GM23338 (cell line): Measurements from ENCODE around the gene PGAP6. TPM values are rescaled to one million over a fixed set of nuclear protein-coding genes. Genes with fewer than 3 reads are reported as not detected.
"Not testable (repeated sequence)": the region's sequence is repeated elsewhere in the genome, so short reads cannot be mapped to it uniquely, and the experiment has no call there.

Experiments used
- ATAC-seq: fragments of 200-7000 bp; cut with Tn5 transposase; 3 replicates; pipeline ENCODE4 v1.9.1; 2020
- DNase-seq: peaks from one replicate; pipeline ENCODE4 v3.0.0-alpha.2; 2015; ENCODE audit warnings: low spot score
- H2AFZ ChIP-seq: fragments of 200-600 bp; sonication (generic); 2 replicates; pipeline ENCODE4 v1.8.0; 2016; ENCODE audit warnings: antibody characterized with exemption, mild to moderate bottlenecking, moderate library complexity
- H3F3A ChIP-seq: fragments of 200-600 bp; sonication (generic); replicated peaks from 2 replicates; pipeline ENCODE4 v1.8.0; 2017; ENCODE audit warnings: antibody characterized with exemption, mixed run types, low read depth
- H3K27ac ChIP-seq: fragments of 200-600 bp; sonication (generic); 2 replicates; pipeline ENCODE4 v1.6.1; 2016; ENCODE audit warnings: low read depth
- H3K27me3 ChIP-seq: fragments of 200-600 bp; sonication (generic); 2 replicates; pipeline ENCODE4 v1.8.0; 2016; ENCODE audit warnings: mild to moderate bottlenecking, mixed run types, moderate library complexity; ENCODE audit not compliant: insufficient read depth
- H3K36me3 ChIP-seq: fragments of 200-600 bp; sonication (generic); 2 replicates; pipeline ENCODE4 v1.8.0; 2016; ENCODE audit warnings: mild to moderate bottlenecking; ENCODE audit not compliant: insufficient read depth
- H3K4me1 ChIP-seq: fragments of 200-600 bp; sonication (generic); 2 replicates; pipeline ENCODE4 v1.8.0; 2016; ENCODE audit warnings: mild to moderate bottlenecking, moderate library complexity; ENCODE audit not compliant: insufficient read depth
- H3K4me2 ChIP-seq: fragments of 200-600 bp; sonication (generic); 2 replicates; pipeline ENCODE4 v1.7.1; 2017; ENCODE audit warnings: mixed run types
- H3K4me3 ChIP-seq: fragments of 200-600 bp; sonication (generic); 2 replicates; pipeline ENCODE4 v1.6.1; 2016; ENCODE audit warnings: mixed run types
- H3K79me2 ChIP-seq: fragments of 200-600 bp; sonication (generic); replicated peaks from 2 replicates; pipeline ENCODE4 v1.8.0; 2017; ENCODE audit warnings: mild to moderate bottlenecking; ENCODE audit not compliant: insufficient read depth
- H3K9me2 ChIP-seq: fragments of 200-600 bp; sonication (generic); 2 replicates; pipeline ENCODE4 v1.8.0; 2017; ENCODE audit not compliant: insufficient read depth
- H4K20me1 ChIP-seq: fragments of 200-600 bp; sonication (generic); replicated peaks from 2 replicates; pipeline ENCODE4 v1.8.0; 2017; ENCODE audit warnings: mild to moderate bottlenecking; ENCODE audit not compliant: insufficient read depth
- H3K27ac Mint-ChIP-seq: 2 replicates; pipeline ENCODE4 v1.8.0; 2020; ENCODE audit warnings: inconsistent platforms, mild to moderate bottlenecking, moderate library complexity, mixed read lengths
- H3K27me3 Mint-ChIP-seq: 3 replicates; pipeline ENCODE4 v1.8.0; 2022; ENCODE audit warnings: low read depth, mild to moderate bottlenecking, moderate library complexity, mixed read lengths, inconsistent platforms; ENCODE audit not compliant: insufficient read depth, poor library complexity
- H3K36me3 Mint-ChIP-seq: 3 replicates; pipeline ENCODE4 v1.8.0; 2021; ENCODE audit warnings: low read depth, mild to moderate bottlenecking, inconsistent platforms, moderate library complexity, mixed read lengths
- H3K4me1 Mint-ChIP-seq: 3 replicates; pipeline ENCODE4 v1.8.0; 2020; ENCODE audit warnings: mild to moderate bottlenecking, inconsistent platforms, mixed read lengths
- H3K4me3 Mint-ChIP-seq: 3 replicates; pipeline ENCODE4 v1.8.0; 2021; ENCODE audit warnings: moderate library complexity, mild to moderate bottlenecking, inconsistent platforms, mixed read lengths
- H3K9me3 Mint-ChIP-seq: 3 replicates; pipeline ENCODE4 v1.8.0; 2020; ENCODE audit warnings: moderate library complexity, mild to moderate bottlenecking, inconsistent platforms, mixed read lengths
- CREB1 ChIP-seq: fragments of 250-450 bp; sonication (Bioruptor Pico); IDR thresholded peaks from 2 replicates; pipeline ENCODE4 v1.5.0; 2020; ENCODE audit warnings: low read depth, mild to moderate bottlenecking, moderate library complexity
- CTCF ChIP-seq, 2 experiments: fragments of 200-600 bp in 1 of 2; sonication (generic) in 1 of 2; conservative IDR thresholded peaks; 2 replicates each; pipeline versions ENCODE4 v1.5.1 to v1.6.1; 2016 to 2017; ENCODE audit warnings: antibody characterized with exemption in 2 of 2, low read depth in 2 of 2, mild to moderate bottlenecking in 2 of 2, moderate library complexity in 1 of 2
- ETS1 ChIP-seq: IDR thresholded peaks from 2 replicates; pipeline ENCODE4 v1.6.1; 2016; ENCODE audit warnings: antibody characterized with exemption
- EZH2 ChIP-seq: fragments of 200-600 bp; sonication (generic); IDR thresholded peaks from one replicate; pipeline ENCODE4 v1.8.0; 2017; ENCODE audit warnings: antibody characterized with exemption, mild to moderate bottlenecking, low read depth; ENCODE audit not compliant: unreplicated experiment
- EZH2phosphoT487 ChIP-seq: fragments of 200-600 bp; sonication (generic); IDR thresholded peaks from one replicate; pipeline ENCODE4 v1.8.1; 2018; ENCODE audit warnings: antibody characterized with exemption; ENCODE audit not compliant: unreplicated experiment
- JUNB ChIP-seq: IDR thresholded peaks from one replicate; pipeline ENCODE4 v1.6.1; 2016; ENCODE audit warnings: antibody characterized with exemption; ENCODE audit not compliant: unreplicated experiment
- NANOG ChIP-seq: IDR thresholded peaks from 2 replicates; pipeline ENCODE4 v1.6.1; 2016; ENCODE audit warnings: antibody characterized with exemption, borderline replicate concordance
- POLR2AphosphoS5 ChIP-seq: IDR thresholded peaks from 2 replicates; pipeline ENCODE4 v1.6.1; 2016; ENCODE audit warnings: antibody characterized with exemption, low read depth
- REST ChIP-seq: IDR thresholded peaks from one replicate; pipeline ENCODE4 v1.6.1; 2018; ENCODE audit warnings: antibody characterized with exemption; ENCODE audit not compliant: unreplicated experiment
- STAT1 ChIP-seq: IDR thresholded peaks from one replicate; pipeline ENCODE4 v1.6.1; 2016; ENCODE audit warnings: antibody characterized with exemption; ENCODE audit not compliant: unreplicated experiment
- ZNF114 ChIP-seq: fragments of 250-450 bp; sonication (Bioruptor Pico); IDR thresholded peaks from 2 replicates; pipeline ENCODE4 v1.5.0; 2020; ENCODE audit warnings: mild to moderate bottlenecking, moderate library complexity
- ZNF331 ChIP-seq: fragments of 250-450 bp; sonication (Bioruptor Pico); IDR thresholded peaks from 2 replicates; pipeline ENCODE4 v1.5.0; 2020; ENCODE audit warnings: low read depth, mild to moderate bottlenecking, moderate library complexity
- polyA plus RNA-seq: library from polyadenylated mRNA; unstranded; fragments of >200 nt; fragmentation: Nextera tagmentation; extraction: Ambion mirVana; gene quantifications from 2 replicates; pipeline ENCODE4 v1.2.1, GENCODE V29; 2016
- total RNA-seq: library from RNA; depleted of rRNA; stranded (reverse); fragments of >200 nt; shearing (Covaris generic); gene quantifications from 2 replicates; pipeline ENCODE4 v1.2.3, GENCODE V29; 2014

The PGAP6 gene
- total and polyA plus RNA-seq, 2 experiments from 2014 or later = 25.1 to 112 TPM

GRCh38 chr16:363766-364490 is 17.9 kb downstream of the PGAP6 start (continued):
- TF ChIP-seq ETS1 (no peak), NANOG (no peak)

GRCh38 chr16:363110-363765 is 18.5 kb downstream of the PGAP6 start:
- Mint-ChIP-seq H3K9me3 (no peaks in the 10 kb centered on the region), H3K4me1 (no peaks in the 10 kb centered on the region), H3K27me3 (peaks cover 25% of the 10 kb centered on the region), H3K36me3 (peaks cover 8% of the 10 kb centered on the region), H3K4me3 (no peak overlapping the region), H3K27ac (no peak overlapping the region)
- Histone ChIP-seq H2AFZ (no peak overlapping the region), H3K4me1 (no peaks in the 10 kb centered on the region), H3K9me2 (no peaks in the 10 kb centered on the region), H3K4me3 (no peak overlapping the region), H3F3A (0 out of 2 replicates have a peak, but pooled peaks cover 5% of the 10 kb centered on the region), H3K4me2 (no peak overlapping the region), H3K36me3 (0 out of 2 replicates have a peak, but pooled peaks cover 4% of the 10 kb centered on the region), H4K20me1 (no peaks in the 10 kb centered on the region), H3K27ac (no peak overlapping the region), H3K79me2 (no peaks in the 10 kb centered on the region), H3K27me3 (no peaks in the 10 kb centered on the region)
- DNase-seq = no peak
- ATAC-seq = peak; percentile 18
- no peak for TF ChIP-seq STAT1
- no peak for TF ChIP-seq EZH2phosphoT487
- no peak for TF ChIP-seq CTCF (conservative IDR thresholded peaks at IDR 0.05; ENCODE audit: low read depth in 2 of 2)
- TF ChIP-seq JUNB = no peak
- TF ChIP-seq EZH2 = no peak
- TF ChIP-seq ZNF331 = no peak
- TF ChIP-seq CREB1 (CRISPR knock-in tag) = no peak
- no peak for TF ChIP-seq REST
- no peak for TF ChIP-seq POLR2AphosphoS5
- no peak for TF ChIP-seq ZNF114
- no peak for TF ChIP-seq ETS1

- H3K9me3 Mint-ChIP-seq, H3K79me2 ChIP-seq, H3K36me3 Mint-ChIP-seq, H3K4me1 ChIP-seq, H3K27me3 ChIP-seq, H3K4me2 ChIP-seq, H3K4me3 Mint-ChIP-seq, DNase-seq, H3K4me3 ChIP-seq, H3K9me2 ChIP-seq, H3K27ac Mint-ChIP-seq, ATAC-seq, H4K20me1 ChIP-seq, H2AFZ ChIP-seq, H3F3A ChIP-seq, H3K4me1 Mint-ChIP-seq, H3K36me3 ChIP-seq, H3K27ac ChIP-seq: not testable (repeated sequence)
- H3K27me3 Mint-ChIP-seq = peaks cover 25% of the 10 kb centered on the region
These were observed 19.1 kb downstream of the PGAP6 start for GRCh38 chr16:362702-362999.
